ENCODE data around the gene PTPRD. TPM values are rescaled to one million over a fixed set of nuclear protein-coding genes. Genes with fewer than 3 reads are reported as not detected.
"Not testable (repeated sequence)": the region's sequence is repeated elsewhere in the genome, so short reads cannot be mapped to it uniquely, and the experiment has no call there.

Gene PTPRD
- total and polyA plus RNA-seq, 3 experiments from 2014 or later, result 0.02 to 0.04 TPM; not detected in 1

GRCh38 chr9:8703904-8704303 is 1908.9 kb downstream of the PTPRD start:
- H3K27ac ChIP-seq (ENCODE audit: low read depth, low read length), result no peak overlapping the region
- no peaks in the 10 kb centered on the region for H3K9me3 Mint-ChIP-seq
- no peaks in the 10 kb centered on the region for H3K4me1 ChIP-seq (ENCODE audit: insufficient read depth, low read length)
- H3K36me3 ChIP-seq (ENCODE audit: insufficient read depth, low read length), result no peaks in the 10 kb centered on the region
- no peak overlapping the region for H3K4me3 Mint-ChIP-seq
- no peaks in the 10 kb centered on the region for H3K36me3 Mint-ChIP-seq
- DNase-seq, result no peak
- H3K9me3 ChIP-seq (ENCODE audit: low read length), result no peaks in the 10 kb centered on the region
- CTCF ChIA-PET, result no interaction called here
- no peak overlapping the region for H3K4me3 ChIP-seq (ENCODE audit: low read length)
- H3K27me3 Mint-ChIP-seq, result peaks cover 0 to 5% of the 10 kb centered on the region in 2 donors
- H3K27ac Mint-ChIP-seq, result no peak overlapping the region
- no peaks in the 10 kb centered on the region for H3K27me3 ChIP-seq (ENCODE audit: insufficient read depth, low read length, poor library complexity, severe bottlenecking)
- H3K4me1 Mint-ChIP-seq, result no peaks in the 10 kb centered on the region
- POLR2A ChIA-PET, result no interaction called here

GRCh38 chr9:8701904-8702303 is 1910.9 kb downstream of the PTPRD start:
- Histone ChIP-seq H3K4me1 (ENCODE audit: insufficient read depth, low read length) (no peaks in the 10 kb centered on the region), H3K27ac (ENCODE audit: low read depth, low read length) (no peak overlapping the region), H3K4me3 (ENCODE audit: low read length) (no peak overlapping the region), H3K36me3 (ENCODE audit: insufficient read depth, low read length) (no peaks in the 10 kb centered on the region), H3K9me3 (ENCODE audit: low read length) (no peaks in the 10 kb centered on the region), H3K27me3 (ENCODE audit: insufficient read depth, low read length, poor library complexity, severe bottlenecking) (no peaks in the 10 kb centered on the region)
- DNase-seq, result no peak
- Mint-ChIP-seq H3K9me3 (no peaks in the 10 kb centered on the region), H3K4me3 (no peak overlapping the region), H3K36me3 (no peaks in the 10 kb centered on the region), H3K4me1 (no peaks in the 10 kb centered on the region), H3K27me3 (peaks cover 0 to 5% of the 10 kb centered on the region in 2 donors), H3K27ac (no peak overlapping the region)
- ChIA-PET POLR2A (no interaction called here), CTCF (no interaction called here)

GRCh38 chr9:8697565-8697964 is 1915.2 kb downstream of the PTPRD start:
- H3K36me3 ChIP-seq (ENCODE audit: insufficient read depth, low read length); H3K4me1 Mint-ChIP-seq; H3K4me1 ChIP-seq (ENCODE audit: insufficient read depth, low read length); H3K4me3 ChIP-seq (ENCODE audit: low read length); H3K27ac ChIP-seq (ENCODE audit: low read depth, low read length); H3K36me3 Mint-ChIP-seq; H3K9me3 Mint-ChIP-seq; CTCF ChIA-PET; H3K4me3 Mint-ChIP-seq; H3K27me3 Mint-ChIP-seq; H3K27me3 ChIP-seq (ENCODE audit: insufficient read depth, low read length, poor library complexity, severe bottlenecking); DNase-seq; H3K27ac Mint-ChIP-seq; H3K9me3 ChIP-seq (ENCODE audit: low read length); POLR2A ChIA-PET: not testable (repeated sequence)

GRCh38 chr9:8696516-8696915 is 1916.3 kb downstream of the PTPRD start:
- no peak overlapping the region for H3K4me3 ChIP-seq (ENCODE audit: low read length)
- H3K27ac ChIP-seq (ENCODE audit: low read depth, low read length), result no peak overlapping the region
- Mint-ChIP-seq H3K4me1 (no peaks in the 10 kb centered on the region), H3K36me3 (no peaks in the 10 kb centered on the region), H3K27ac (no peak overlapping the region), H3K4me3 (no peak overlapping the region), H3K9me3 (no peaks in the 10 kb centered on the region), H3K27me3 (no peaks in the 10 kb centered on the region)
- H3K9me3 ChIP-seq (ENCODE audit: low read length), result no peaks in the 10 kb centered on the region
- no peaks in the 10 kb centered on the region for H3K27me3 ChIP-seq (ENCODE audit: insufficient read depth, low read length, poor library complexity, severe bottlenecking)
- DNase-seq, result no peak
- CTCF ChIA-PET, result no interaction called here
- H3K36me3 ChIP-seq (ENCODE audit: insufficient read depth, low read length), result no peaks in the 10 kb centered on the region
- POLR2A ChIA-PET, result no interaction called here
- H3K4me1 ChIP-seq (ENCODE audit: insufficient read depth, low read length), result no peaks in the 10 kb centered on the region

- Mint-ChIP-seq H3K36me3 (no peaks in the 10 kb centered on the region), H3K9me3 (no peaks in the 10 kb centered on the region), H3K27me3 (no peaks in the 10 kb centered on the region), H3K27ac (no peak overlapping the region), H3K4me3 (no peak overlapping the region), H3K4me1 (no peaks in the 10 kb centered on the region)
- H3K4me3 ChIP-seq (ENCODE audit: low read length), result no peak overlapping the region
- ChIA-PET CTCF (no interaction called here), POLR2A (no interaction called here)
- no peaks in the 10 kb centered on the region for H3K9me3 ChIP-seq (ENCODE audit: low read length)
- no peaks in the 10 kb centered on the region for H3K4me1 ChIP-seq (ENCODE audit: insufficient read depth, low read length)
- no peaks in the 10 kb centered on the region for H3K36me3 ChIP-seq (ENCODE audit: insufficient read depth, low read length)
- H3K27me3 ChIP-seq (ENCODE audit: insufficient read depth, low read length, poor library complexity, severe bottlenecking), result no peaks in the 10 kb centered on the region
- DNase-seq, result no peak
- H3K27ac ChIP-seq (ENCODE audit: low read depth, low read length), result no peak overlapping the region
Measured at GRCh38 chr9:8694983-8695588, 1917.7 kb downstream of the PTPRD start.

- Mint-ChIP-seq H3K27ac (no peak overlapping the region), H3K4me1 (no peaks in the 10 kb centered on the region), H3K36me3 (no peaks in the 10 kb centered on the region), H3K4me3 (no peak overlapping the region), H3K27me3 (no peaks in the 10 kb centered on the region), H3K9me3 (no peaks in the 10 kb centered on the region)
- H3K4me1 ChIP-seq (ENCODE audit: insufficient read depth, low read length), result no peaks in the 10 kb centered on the region
- no peak for DNase-seq
- no peaks in the 10 kb centered on the region for H3K36me3 ChIP-seq (ENCODE audit: insufficient read depth, low read length)
- CTCF ChIA-PET, result no interaction called here
- H3K9me3 ChIP-seq (ENCODE audit: low read length), result no peaks in the 10 kb centered on the region
- POLR2A ChIA-PET, result no interaction called here
- H3K27ac ChIP-seq (ENCODE audit: low read depth, low read length), result no peak overlapping the region
- H3K4me3 ChIP-seq (ENCODE audit: low read length), result no peak overlapping the region
- H3K27me3 ChIP-seq (ENCODE audit: insufficient read depth, low read length, poor library complexity, severe bottlenecking), result no peaks in the 10 kb centered on the region
Measured at GRCh38 chr9:8693464-8693863, 1919.3 kb downstream of the PTPRD start.

- no peaks in the 10 kb centered on the region for H3K36me3 ChIP-seq (ENCODE audit: insufficient read depth, low read length)
- POLR2A ChIA-PET, result no interaction called here
- H3K4me1 ChIP-seq (ENCODE audit: insufficient read depth, low read length), result no peaks in the 10 kb centered on the region
- no peaks in the 10 kb centered on the region for H3K9me3 Mint-ChIP-seq
- DNase-seq, result no peak
- no peak overlapping the region for H3K27ac Mint-ChIP-seq
- H3K9me3 ChIP-seq (ENCODE audit: low read length), result no peaks in the 10 kb centered on the region
- H3K27ac ChIP-seq (ENCODE audit: low read depth, low read length), result no peak overlapping the region
- CTCF ChIA-PET, result no interaction called here
- no peaks in the 10 kb centered on the region for H3K36me3 Mint-ChIP-seq
- no peak overlapping the region for H3K4me3 ChIP-seq (ENCODE audit: low read length)
- H3K27me3 Mint-ChIP-seq, result no peaks in the 10 kb centered on the region
- H3K4me3 Mint-ChIP-seq, result no peak overlapping the region
- H3K27me3 ChIP-seq (ENCODE audit: insufficient read depth, low read length, poor library complexity, severe bottlenecking), result no peaks in the 10 kb centered on the region
- no peaks in the 10 kb centered on the region for H3K4me1 Mint-ChIP-seq
Measured at GRCh38 chr9:8686516-8686915, 1926.3 kb downstream of the PTPRD start.

- Histone ChIP-seq H3K4me3 (ENCODE audit: low read length) (no peak overlapping the region), H3K4me1 (ENCODE audit: insufficient read depth, low read length) (no peaks in the 10 kb centered on the region), H3K27ac (ENCODE audit: low read depth, low read length) (no peak overlapping the region), H3K9me3 (ENCODE audit: low read length) (no peaks in the 10 kb centered on the region), H3K36me3 (ENCODE audit: insufficient read depth, low read length) (no peaks in the 10 kb centered on the region), H3K27me3 (ENCODE audit: insufficient read depth, low read length, poor library complexity, severe bottlenecking) (no peaks in the 10 kb centered on the region)
- ChIA-PET POLR2A (no interaction called here), CTCF (no interaction called here)
- H3K36me3 Mint-ChIP-seq, result no peaks in the 10 kb centered on the region
- H3K27me3 Mint-ChIP-seq, result peaks cover 0 to 2% of the 10 kb centered on the region in 2 donors
- no peak overlapping the region for H3K4me3 Mint-ChIP-seq
- no peaks in the 10 kb centered on the region for H3K9me3 Mint-ChIP-seq
- no peak for DNase-seq
- H3K27ac Mint-ChIP-seq, result no peak overlapping the region
- H3K4me1 Mint-ChIP-seq, result no peaks in the 10 kb centered on the region
Measured at GRCh38 chr9:8685825-8686224, 1927.0 kb downstream of the PTPRD start.
